CD4-positive, alpha-beta T cell treated with Interleukin-1 beta for 1 hour (primary cell): ENCODE measurements around the gene GGPS1.
A peak's percentile ranks its signal among the peaks of the same experiment; 100 is the strongest.
"Not testable (repeated sequence)": the region's sequence is repeated elsewhere in the genome, so short reads cannot be mapped to it uniquely, and the experiment has no call there.

ENCODE experiments used
- DNase-seq, 2 donors: peaks; one replicate each; pipeline ENCODE4 v3.0.0-alpha.2; 2020 to 2022

GGPS1 gene

DNA sequence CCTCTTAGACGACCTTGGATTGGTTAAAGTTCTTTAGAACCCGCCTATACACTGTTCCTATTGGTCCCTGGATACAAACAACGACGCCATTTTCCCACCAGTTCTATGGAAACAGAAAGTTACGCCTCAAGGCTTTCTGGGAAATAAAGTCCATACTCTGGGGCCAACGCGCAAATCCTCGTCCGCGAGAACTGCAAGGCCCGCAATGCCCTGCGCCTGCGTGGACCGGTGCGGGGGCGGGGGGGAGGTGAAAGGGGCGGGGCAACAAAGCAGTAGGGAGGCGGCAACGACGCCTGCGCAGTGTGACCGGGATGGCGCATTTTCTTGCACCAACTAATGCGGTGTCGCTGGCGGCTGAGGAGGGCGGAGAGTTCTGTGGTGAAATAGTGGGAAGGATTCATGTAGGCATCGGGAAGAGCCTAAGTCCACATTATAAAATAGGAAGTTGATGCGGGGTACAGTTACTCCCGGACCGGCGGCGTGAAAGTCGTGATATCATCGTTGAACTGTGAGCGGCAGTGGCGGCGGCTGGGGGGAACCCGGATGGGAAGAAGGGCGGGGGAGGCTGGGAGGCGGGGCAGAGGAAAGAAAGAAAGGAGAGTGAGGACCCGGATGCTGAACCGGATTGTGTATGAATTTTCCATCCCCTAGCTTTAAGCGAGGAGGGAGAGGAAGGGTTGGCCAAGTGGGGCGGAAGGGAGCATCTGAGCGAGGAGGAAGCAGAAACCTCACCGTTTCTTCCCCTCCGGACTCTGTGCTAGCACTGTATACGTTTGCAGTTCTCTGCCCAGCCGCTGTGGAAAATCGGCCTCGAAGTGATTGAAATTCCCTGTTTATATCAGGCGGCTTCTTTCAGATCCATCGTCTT is at the start of gene GGPS1:
TSS of gene GGPS1 (plus strand) at position 300 of the 868 bp plus-strand sequence. CDS start 6,695 bp downstream, outside the sequence.
- peak; percentile 98 to 99 for DNase-seq

DNA sequence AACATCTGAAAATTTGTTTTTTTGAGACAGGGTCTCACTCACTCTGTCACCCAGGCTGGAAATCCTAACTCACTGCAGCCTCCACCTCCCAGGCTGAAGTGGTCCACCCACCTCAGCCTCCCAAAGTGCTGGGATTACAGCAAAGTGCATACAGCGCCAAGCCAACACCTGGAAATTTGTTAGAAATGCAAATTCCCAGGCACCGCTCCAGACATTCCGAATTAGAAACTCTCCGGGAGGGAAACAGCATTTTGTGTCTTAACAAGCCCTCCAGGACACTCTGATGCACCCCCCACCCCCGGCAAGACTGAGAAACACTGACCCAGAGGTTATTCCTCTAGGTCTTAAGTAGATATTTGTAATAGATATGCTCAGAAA is 49.5 kb upstream of the GGPS1 start:
- no peak for DNase-seq

GRCh38 chr1:235279694-235280093 is 48.7 kb upstream of the GGPS1 start:
- DNase-seq = no peak

DNA sequence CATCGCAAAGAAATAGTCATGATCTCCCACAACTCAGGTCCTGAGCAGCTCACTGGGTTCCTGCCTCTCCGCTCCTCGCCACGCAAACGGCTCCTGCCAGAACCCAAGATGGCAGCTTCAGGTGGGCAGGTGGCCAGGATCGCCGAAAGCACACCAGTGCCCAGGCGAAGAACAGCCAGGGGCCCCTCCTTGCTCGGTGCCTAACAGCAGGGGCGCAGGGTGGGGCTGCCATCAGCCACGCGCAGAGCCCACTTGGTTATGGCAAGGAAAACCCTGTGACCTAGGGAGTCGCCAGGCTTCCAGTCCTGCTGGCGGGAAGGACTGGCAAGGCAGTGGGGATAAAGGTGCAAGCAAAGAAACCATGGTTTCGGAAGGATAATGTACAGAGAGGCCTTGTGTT is 47.9 kb upstream of the GGPS1 start:
- DNase-seq = no peak

GRCh38 chr1:235283636-235284035 is 44.7 kb upstream of the GGPS1 start:
- not testable (repeated sequence) for DNase-seq

DNA sequence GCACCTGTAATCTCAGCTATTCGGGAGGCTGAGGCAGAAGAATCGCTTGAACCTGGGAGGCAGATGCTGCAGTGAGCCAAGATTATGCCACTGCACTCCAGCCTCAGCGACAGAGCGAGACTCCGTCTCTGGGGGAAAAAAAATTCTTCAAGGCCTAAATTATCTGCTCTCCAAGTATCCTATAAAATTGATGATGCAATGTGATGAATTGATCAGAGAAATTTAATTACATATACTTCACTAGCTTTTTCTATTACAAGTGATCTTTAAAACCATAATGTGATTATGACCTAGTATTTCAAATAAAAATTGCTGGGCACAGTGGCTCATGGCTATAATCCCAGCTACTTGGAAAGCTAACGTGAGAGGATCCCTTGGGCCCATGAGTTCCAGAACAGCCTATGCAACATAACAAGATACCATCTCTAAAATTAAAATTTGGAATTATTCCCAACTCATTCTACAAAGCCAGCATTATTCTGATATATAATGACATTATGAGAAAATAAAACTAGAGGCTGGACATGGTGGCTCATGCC is 44.1 kb upstream of the GGPS1 start:
- no peak for DNase-seq

DNA sequence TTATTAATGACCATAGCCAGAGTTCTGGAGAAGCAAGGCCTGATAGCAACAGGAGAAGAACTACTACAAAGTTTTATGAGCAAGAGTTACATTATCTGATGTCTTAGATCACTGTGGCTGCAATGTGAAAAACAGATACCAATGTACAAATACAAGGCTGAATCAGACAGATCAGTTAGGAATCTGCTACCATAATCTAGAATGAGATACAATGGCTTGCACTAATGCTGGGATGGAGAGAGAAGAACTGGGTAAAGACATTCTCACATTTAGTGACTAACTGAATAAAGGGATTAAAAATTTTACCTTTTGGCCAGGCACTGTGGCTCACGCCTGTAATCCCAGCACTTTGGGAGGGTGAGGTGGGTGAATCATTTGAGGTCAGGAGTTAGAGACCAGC is 41.7 kb upstream of the GGPS1 start:
- no peak for DNase-seq

- DNase-seq = no peak
These were observed 41.0 kb upstream of the GGPS1 start for GRCh38 chr1:235287208-235287882.

DNA sequence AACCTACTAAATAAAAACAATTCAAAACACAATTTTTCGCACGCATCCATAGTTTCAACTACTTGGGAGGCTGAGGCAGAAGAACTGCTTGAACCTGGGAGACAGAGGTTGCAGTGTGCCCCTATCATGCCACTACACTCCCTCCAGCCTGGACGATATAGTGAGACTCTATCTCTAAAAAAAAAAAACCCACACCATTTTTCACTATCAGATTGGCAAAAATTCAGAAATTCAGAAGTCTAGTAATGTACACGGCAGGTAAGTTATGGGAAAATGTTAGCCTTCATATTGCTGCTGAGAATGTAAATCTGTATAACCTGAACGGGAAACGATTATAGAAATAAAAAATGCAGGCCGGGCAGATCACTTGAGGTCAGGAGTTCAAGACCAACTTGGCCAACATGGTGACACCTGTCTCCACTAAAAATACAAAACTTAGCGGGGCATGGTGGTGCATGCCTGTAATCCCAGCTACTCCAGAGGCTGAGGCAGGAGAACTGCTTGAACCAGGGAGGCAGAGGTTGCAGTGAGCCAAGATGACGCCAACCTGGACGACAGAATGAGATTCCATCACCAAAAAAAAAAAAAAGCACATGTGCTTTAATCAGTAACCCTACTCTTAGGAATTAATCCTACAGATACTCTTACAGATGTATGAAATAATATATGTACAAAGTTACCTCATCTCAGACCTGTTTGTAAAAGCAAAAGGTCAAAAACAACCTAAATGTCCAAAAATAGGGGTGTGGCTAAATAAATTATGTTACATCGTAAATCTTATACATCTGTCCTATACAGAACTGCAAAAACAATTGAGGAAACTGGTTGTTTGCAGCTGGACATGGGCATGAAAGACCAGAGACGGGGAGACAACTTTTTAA is 38.3 kb upstream of the GGPS1 start:
- no peak for DNase-seq

DNA sequence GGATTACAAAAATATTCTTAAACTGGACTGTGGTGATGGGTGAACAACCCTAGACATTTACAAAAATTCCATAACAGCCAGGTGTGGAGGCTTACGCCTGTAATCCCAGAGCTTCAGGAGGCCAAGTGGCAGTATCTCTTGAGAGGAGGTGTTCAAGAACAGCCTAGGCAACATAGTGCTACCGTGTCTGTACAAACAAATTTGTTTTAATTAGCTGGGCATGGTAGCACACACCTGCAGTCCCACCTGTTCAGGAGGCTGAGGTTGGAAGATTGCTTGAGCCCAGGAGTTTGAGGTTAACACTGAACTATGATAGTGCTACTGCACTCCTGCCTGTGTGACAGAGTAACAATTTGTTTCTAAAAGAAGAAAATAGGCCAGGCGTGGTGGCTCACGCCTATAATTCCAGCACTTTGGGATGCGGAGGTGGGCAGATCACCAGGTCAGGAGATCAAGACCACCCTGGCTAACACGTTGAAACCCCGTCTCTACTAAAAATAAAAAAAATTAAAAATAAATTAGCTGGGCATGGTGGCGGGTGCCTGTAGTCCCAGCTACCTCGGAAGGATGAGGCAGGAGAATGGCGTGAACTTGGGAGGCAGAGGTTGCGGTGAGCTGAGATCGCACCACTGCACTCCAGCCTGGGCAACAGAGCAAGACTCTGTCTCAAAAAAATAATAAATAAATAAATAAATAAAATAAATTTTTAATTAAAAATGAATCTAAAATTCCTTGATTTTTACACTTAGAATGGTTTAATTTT is 37.4 kb upstream of the GGPS1 start:
- no peak for DNase-seq

- DNase-seq = no peak
These were observed 36.7 kb upstream of the GGPS1 start for GRCh38 chr1:235291599-235292091.

DNA sequence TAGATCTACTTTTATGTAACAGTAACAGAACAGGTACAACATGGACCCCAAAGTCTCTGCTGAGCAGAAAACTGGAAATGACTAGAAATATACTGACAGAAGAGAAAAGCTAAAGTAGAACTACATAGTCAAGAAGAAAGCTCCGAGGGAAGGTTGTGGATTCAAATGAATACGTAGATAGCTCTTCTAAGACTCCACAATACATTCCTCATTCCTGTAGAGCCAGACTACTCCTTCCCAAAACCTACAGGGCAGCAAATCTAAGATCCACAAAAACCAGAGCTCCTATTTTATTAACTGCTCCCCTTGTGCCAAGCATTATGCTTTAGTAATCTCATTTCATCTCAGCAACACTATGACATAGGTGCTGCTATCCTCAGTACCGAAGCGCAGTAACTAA is 35.6 kb upstream of the GGPS1 start:
- no peak for DNase-seq

- no peak for DNase-seq
These were observed 34.9 kb upstream of the GGPS1 start for GRCh38 chr1:235293322-235293942.

DNA sequence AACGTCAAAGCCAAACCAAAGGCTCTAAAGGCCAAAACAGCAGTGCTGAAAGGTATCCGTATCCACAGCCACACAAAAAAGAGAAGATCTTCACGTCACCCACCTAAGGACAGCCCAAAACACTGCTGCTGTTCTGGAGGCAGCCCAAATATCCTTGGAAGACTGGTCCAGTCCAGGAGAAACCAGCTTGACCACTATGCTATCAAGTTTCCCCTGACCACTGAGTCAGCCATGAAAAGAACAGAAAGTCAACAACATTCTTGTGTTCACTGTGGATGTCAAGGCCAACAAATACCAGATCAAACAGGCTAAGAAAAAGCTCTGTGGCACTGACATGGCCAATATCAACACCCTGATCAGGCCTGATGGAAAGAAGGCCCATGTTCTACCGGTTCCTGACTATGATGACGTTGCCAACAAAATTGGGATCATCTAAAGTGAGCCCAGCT is 32.4 kb upstream of the GGPS1 start:
- no peak for DNase-seq

GRCh38 chr1:235296729-235297128 is 31.6 kb upstream of the GGPS1 start:
- DNase-seq = peak in 1 of 2 donors; percentile 41

- DNase-seq = peak in 1 of 2 donors; percentile 81
These were observed 30.8 kb upstream of the GGPS1 start for GRCh38 chr1:235297579-235297978.

DNA sequence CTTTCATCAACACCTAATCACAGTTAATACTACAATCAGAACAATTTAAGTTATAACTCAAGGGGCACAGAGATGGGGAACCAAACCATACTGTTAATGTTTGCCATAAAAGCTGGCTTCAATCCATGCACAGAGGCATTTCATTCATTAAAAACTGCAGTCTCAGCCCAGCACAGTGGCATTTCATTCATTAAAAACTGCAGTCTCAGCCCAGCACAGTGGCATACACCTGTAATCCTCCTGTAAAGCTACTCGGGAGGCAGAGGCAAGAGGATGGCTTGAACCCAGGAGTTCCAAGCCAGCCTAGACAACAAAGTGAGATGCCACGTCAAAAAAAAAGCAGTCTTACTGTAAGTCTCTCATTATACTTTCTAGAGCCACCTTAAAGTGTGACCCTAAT is 29.6 kb upstream of the GGPS1 start:
- no peak for DNase-seq

- DNase-seq = no peak
These were observed 29.1 kb upstream of the GGPS1 start for GRCh38 chr1:235299169-235299858.

DNA sequence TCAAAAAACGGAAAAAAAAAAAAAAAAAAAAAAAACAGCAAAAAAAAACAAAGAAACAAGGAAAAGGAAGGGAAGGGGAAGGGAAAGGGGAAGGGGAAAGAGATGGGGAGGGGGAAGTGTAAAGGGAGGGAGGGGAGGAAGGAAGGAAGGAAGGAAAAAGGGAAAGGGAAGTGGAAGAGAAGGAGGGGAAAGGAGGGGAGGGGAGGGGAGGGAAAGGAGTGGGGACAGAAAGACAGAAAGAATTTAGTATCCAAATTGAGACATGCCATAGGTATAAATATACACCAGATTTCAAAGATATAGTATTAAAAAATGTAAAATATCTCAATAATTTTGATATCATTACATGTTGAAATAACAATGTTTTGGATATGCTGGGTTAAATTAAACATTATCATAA is 26.2 kb upstream of the GGPS1 start:
- DNase-seq = no peak

DNA sequence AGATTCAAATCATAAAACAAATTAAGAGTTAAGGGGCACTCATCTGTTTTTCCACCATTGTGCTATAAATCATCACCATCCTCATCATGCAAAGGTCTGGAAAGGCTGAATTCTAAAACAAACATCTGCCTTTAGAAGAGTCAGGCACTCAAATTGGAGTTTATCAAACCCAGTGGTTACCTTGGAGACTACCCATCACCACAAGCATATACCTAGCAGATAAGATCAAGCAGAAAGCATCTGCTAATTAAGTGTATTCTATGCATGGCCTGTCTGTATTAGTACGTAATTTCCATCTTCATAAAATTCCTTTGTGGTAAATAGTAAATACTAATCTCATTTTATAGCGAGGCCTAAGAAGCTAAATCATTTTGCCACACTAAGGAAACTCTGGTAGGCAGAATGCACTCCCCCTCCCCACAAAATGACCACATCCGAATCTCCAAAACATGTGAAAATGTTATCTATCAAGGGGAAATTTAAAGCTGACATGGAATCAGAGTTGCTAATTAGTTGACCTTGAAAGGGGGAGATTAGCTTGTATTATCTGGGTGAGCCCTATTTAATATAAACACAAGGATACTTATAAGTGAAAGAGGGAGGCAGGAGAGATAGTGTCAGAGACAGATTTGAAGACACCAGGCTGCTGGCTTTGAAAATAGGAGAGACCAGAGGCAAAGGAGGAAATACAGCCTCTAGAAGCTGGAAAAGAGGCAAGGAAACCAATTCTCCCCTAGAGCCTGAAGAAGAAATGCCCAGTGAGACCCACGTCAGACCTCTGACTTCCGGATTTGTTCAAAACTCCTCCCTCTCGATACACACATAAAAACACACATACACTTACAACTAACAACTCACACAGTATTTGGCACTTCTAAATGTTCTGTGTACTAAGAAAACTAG is 23.6 kb upstream of the GGPS1 start:
- DNase-seq = peak; percentile 34 to 77
